NB4 (cell line): ENCODE measurements around the gene SH2D6.

Experiments
- CTCF ChIP-seq: IDR thresholded peaks from one replicate; pipeline ENCODE4 v1.5.1; 2012; ENCODE audit warnings: low read depth, low read length
- POLR2A ChIP-seq: IDR thresholded peaks from 2 replicates; pipeline ENCODE4 v1.6.1; 2011; ENCODE audit warnings: mild to moderate bottlenecking; ENCODE audit not compliant: insufficient read length; ENCODE audit errors: extremely low read depth

DNA sequence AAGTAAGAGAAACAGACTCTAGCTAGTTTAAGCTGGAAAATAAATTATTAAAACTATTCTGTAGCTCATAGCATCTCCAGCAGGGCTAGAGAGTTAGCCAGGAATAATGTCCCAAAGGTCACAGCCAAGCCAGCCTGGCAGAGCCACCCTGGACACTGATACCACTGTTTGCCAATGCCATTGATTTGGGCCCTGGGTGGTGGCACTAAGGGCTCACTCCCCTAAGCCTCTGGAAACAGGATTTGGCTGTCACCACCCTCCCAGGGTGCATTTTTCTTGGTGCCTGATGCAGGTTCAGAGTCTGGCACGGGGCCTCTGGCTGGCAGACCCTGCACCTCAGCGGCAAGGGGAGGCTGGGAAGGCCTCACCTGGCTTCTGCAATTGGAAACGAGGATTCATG lies 7.1 kb downstream of the SH2D6 start:
- TF ChIP-seq POLR2A (no peak), CTCF (no peak)
